ENCODE results near the gene SH2D3A.

GRCh38 chr19:6752256-6753177 is 14.7 kb downstream of the SH2D3A start:
- TF ChIP-seq CTCF (IDR thresholded peaks at IDR 0.05): no peak
- no peak for TF ChIP-seq EZH2 (IDR thresholded peaks at IDR 0.05; ENCODE audit: borderline replicate concordance, insufficient read depth, low read depth, low read length, poor library complexity, severe bottlenecking)

All from B cell (primary cell).